Measurements from ENCODE around the gene CRYGC. TPM values are rescaled to one million over a fixed set of nuclear protein-coding genes. Genes with fewer than 3 reads are reported as not detected.

The CRYGC gene
- total and polyA plus RNA-seq, 7 donors, result not detected

- Histone ChIP-seq H3K36me3 (ENCODE audit: insufficient read depth in 1 of 2, low read depth in 1 of 2) (no peaks in the 10 kb centered on the region), H3K9me3 (no peaks in the 10 kb centered on the region), H3K27ac (no peak overlapping the region), H3K4me3 (no peak overlapping the region), H3K27me3 (ENCODE audit: insufficient read depth in 3 of 3, low read length in 2 of 3) (no peaks in the 10 kb centered on the region), H3K4me1 (no peaks in the 10 kb centered on the region)
- intact Hi-C loops (cut with DNase I), result no loop called here
- WGBS, 3 donors, result 62 to 71% (median 64%) methylated on average over 3 of the region's 3 CpGs
- no peak for TF ChIP-seq CTCF (IDR thresholded peaks at IDR 0.05)
- ATAC-seq (no peak), DNase-seq (no peak)
These were observed 18.1 kb upstream of the CRYGC start for GRCh38 chr2:208147759-208148158.

GRCh38 chr2:208147008-208147407, 17.4 kb upstream of the CRYGC start:
- H3K36me3 ChIP-seq (ENCODE audit: insufficient read depth in 1 of 2, low read depth in 1 of 2), result no peaks in the 10 kb centered on the region
- no peaks in the 10 kb centered on the region for H3K9me3 ChIP-seq
- DNase-seq (no peak), ATAC-seq (no peak)
- H3K4me1 ChIP-seq, result no peaks in the 10 kb centered on the region
- intact Hi-C loops (cut with DNase I), result no loop called here
- no peak overlapping the region for H3K4me3 ChIP-seq
- no peak overlapping the region for H3K27ac ChIP-seq
- no peaks in the 10 kb centered on the region for H3K27me3 ChIP-seq (ENCODE audit: insufficient read depth in 3 of 3, low read length in 2 of 3)
- TF ChIP-seq CTCF (IDR thresholded peaks at IDR 0.05), result no peak

GRCh38 chr2:208146006-208146405, 16.4 kb upstream of the CRYGC start, which contains the start of gene CRYGB:
TSS of gene CRYGB (minus strand) at chr2:208146158. CDS start at chr2:208146120, 38 bp downstream.
- no peak for DNase-seq
- ATAC-seq, result no peak
- 40 to 59% (median 45%) methylated on average over 6 of the region's 6 CpGs for WGBS, 3 donors

GRCh38 chr2:208142925-208143799, 13.5 kb upstream of the CRYGC start:
- intact Hi-C loops (cut with DNase I), result no loop called here
- WGBS, 3 donors, result 51 to 78% (median 59%) methylated on average over 12 to 14 of the region's 14 CpGs
- Histone ChIP-seq H3K4me1 (no peaks in the 10 kb centered on the region), H3K36me3 (ENCODE audit: insufficient read depth in 1 of 2, low read depth in 1 of 2) (no peaks in the 10 kb centered on the region), H3K4me3 (no peak overlapping the region), H3K9me3 (no peaks in the 10 kb centered on the region), H3K27ac (no peak overlapping the region), H3K27me3 (ENCODE audit: insufficient read depth in 3 of 3, low read length in 2 of 3) (no peaks in the 10 kb centered on the region)
- no peak for TF ChIP-seq CTCF (IDR thresholded peaks at IDR 0.05)
- DNase-seq (no peak), ATAC-seq (no peak)

More at GRCh38 chr2:208146006-208146405, 16.4 kb upstream of the CRYGC start, which contains the start of gene CRYGB:
- H3K27me3 ChIP-seq (ENCODE audit: insufficient read depth in 3 of 3, low read length in 2 of 3), result no peaks in the 10 kb centered on the region
- intact Hi-C loops (cut with DNase I), result no loop called here
- H3K4me3 ChIP-seq, result no peak within 1 kb of the TSS
- H3K4me1 ChIP-seq, result no peaks in the 10 kb centered on the region
- H3K36me3 ChIP-seq (ENCODE audit: insufficient read depth in 1 of 2, low read depth in 1 of 2), result no peaks in the 10 kb centered on the region
- no peaks in the 10 kb centered on the region for H3K9me3 ChIP-seq
- no peak for TF ChIP-seq CTCF (IDR thresholded peaks at IDR 0.05)
- no peak within 1 kb of the TSS for H3K27ac ChIP-seq

All from psoas muscle (tissue), 8 donors.